ENCODE results near the gene RASSF8. TPM values are rescaled to one million over a fixed set of nuclear protein-coding genes. Genes with fewer than 3 reads are reported as not detected.

The RASSF8 gene
- total and polyA plus RNA-seq, 2 experiments from 2014 or later = 11.5 to 30.6 TPM

- no peak overlapping the region for H3K27ac Mint-ChIP-seq
- peaks cover 44% of the 10 kb centered on the region for H3K79me2 ChIP-seq (replicated peaks; ENCODE audit: insufficient read depth)
These were observed 94.2 kb downstream of the RASSF8 start for GRCh38 chr12:26052652-26053051.

More at GRCh38 chr12:26052652-26053051, 94.2 kb downstream of the RASSF8 start:
- Histone ChIP-seq H3K36me3 (ENCODE audit: insufficient read depth) (no peaks in the 10 kb centered on the region), H2AFZ (no peak overlapping the region), H3K27me3 (ENCODE audit: insufficient read depth) (no peaks in the 10 kb centered on the region), H3K4me2 (no peak overlapping the region), H3K9me2 (ENCODE audit: insufficient read depth) (0 out of 2 replicates have a peak, but pooled peaks cover 3% of the 10 kb centered on the region), H4K20me1 (replicated peaks; ENCODE audit: insufficient read depth) (peaks cover 3% of the 10 kb centered on the region), H3K4me3 (no peak overlapping the region), H3F3A (replicated peaks; ENCODE audit: low read depth) (no peaks in the 10 kb centered on the region), H3K4me1 (ENCODE audit: insufficient read depth) (peaks cover 8% of the 10 kb centered on the region), H3K27ac (ENCODE audit: low read depth) (no peak overlapping the region)
- Mint-ChIP-seq H3K27me3 (ENCODE audit: insufficient read depth, low read depth, poor library complexity) (peaks cover 2% of the 10 kb centered on the region), H3K4me1 (peaks cover 17% of the 10 kb centered on the region), H3K36me3 (ENCODE audit: low read depth) (peaks cover 7% of the 10 kb centered on the region), H3K9me3 (no peaks in the 10 kb centered on the region), H3K4me3 (no peak overlapping the region)
- TF ChIP-seq EZH2phosphoT487 (IDR thresholded peaks at IDR 0.05; ENCODE audit: unreplicated experiment) (no peak), ETS1 (IDR thresholded peaks at IDR 0.05) (no peak), ZNF462 (CRISPR knock-in tag; IDR thresholded peaks at IDR 0.05) (no peak), REST (IDR thresholded peaks at IDR 0.05; ENCODE audit: unreplicated experiment) (no peak), JUNB (IDR thresholded peaks at IDR 0.05; ENCODE audit: unreplicated experiment) (no peak), CREB1 (CRISPR knock-in tag; IDR thresholded peaks at IDR 0.05; ENCODE audit: low read depth) (no peak), POLR2AphosphoS5 (IDR thresholded peaks at IDR 0.05; ENCODE audit: low read depth) (no peak), NANOG (IDR thresholded peaks at IDR 0.05; ENCODE audit: borderline replicate concordance) (no peak), ZNF114 (CRISPR knock-in tag; IDR thresholded peaks at IDR 0.05) (no peak), STAT1 (IDR thresholded peaks at IDR 0.05; ENCODE audit: unreplicated experiment) (no peak)
- DNase-seq (ENCODE audit: low spot score) (no peak), ATAC-seq (no peak)
